Stimulated activated CD8-positive, alpha-beta memory T cell treated with anti-CD3 and anti-CD28 coated beads, Interleukin-4, amount 100 ng/mL, for 4 hours (primary cell): ENCODE measurements around the gene DEFB110.

ENCODE experiments used
- DNase-seq, 2 donors: peaks; one replicate each; pipeline ENCODE4 v3.0.0-alpha.2; 2020; ENCODE audit warnings: low read depth in 2 of 2, low spot score in 1 of 2

DEFB110 gene

GRCh38 chr6:50021894-50022293, at the start of gene DEFB110:
TSS of gene DEFB110 (minus strand) at chr6:50021994. CDS start at chr6:50021935, 59 bp downstream.
- DNase-seq, result no peak

- no peak for DNase-seq
Measured at GRCh38 chr6:50070101-50070500, 48.3 kb upstream of the DEFB110 start.

DNA sequence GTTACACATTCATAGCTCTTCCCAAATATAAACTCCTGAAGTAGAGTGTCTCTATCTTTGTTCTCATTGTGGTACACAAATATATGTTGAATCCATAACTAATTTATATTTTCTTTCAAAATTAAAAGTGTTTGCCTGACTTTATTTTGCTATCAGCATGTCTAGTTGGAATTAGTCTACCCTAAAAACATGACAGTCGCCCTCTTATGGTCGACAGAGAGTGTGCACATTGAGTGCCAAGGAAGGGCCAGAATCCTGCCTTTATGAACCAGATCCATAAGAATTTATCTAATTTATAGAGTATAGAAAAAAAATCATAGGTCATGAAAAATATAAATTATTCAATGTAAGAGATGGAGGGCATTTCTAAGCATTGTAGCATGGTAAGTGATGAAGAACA, 40.3 kb upstream of the DEFB110 start:
- no peak for DNase-seq

DNA sequence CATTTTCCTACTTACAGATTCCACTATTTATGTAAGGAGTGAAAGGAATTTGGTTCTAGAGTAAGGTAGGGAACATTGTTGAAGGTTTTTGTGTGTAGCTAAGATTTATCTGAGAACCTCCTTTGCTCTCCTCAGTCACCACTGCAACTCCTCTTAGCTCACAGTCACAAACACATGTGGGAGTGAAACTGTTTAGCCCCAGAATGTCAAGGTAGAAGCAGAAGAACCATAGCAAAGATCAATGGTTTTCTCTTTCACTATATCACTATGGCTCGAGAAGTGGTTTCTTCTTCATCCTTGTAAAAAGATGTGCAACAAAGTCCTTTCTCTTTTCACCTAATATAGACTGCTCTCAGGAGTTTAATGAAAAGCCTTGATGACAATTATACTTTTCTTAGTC, 34.4 kb upstream of the DEFB110 start:
- no peak for DNase-seq

- no peak for DNase-seq
Measured at GRCh38 chr6:50049829-50050228, 28.0 kb upstream of the DEFB110 start, which contains the start of gene DEFB112. TSS of gene DEFB112 (minus strand) at chr6:50049929. CDS start at chr6:50049869, 60 bp downstream.

- no peak for DNase-seq
Measured at GRCh38 chr6:50047026-50047425, 25.2 kb upstream of the DEFB110 start.

DNA sequence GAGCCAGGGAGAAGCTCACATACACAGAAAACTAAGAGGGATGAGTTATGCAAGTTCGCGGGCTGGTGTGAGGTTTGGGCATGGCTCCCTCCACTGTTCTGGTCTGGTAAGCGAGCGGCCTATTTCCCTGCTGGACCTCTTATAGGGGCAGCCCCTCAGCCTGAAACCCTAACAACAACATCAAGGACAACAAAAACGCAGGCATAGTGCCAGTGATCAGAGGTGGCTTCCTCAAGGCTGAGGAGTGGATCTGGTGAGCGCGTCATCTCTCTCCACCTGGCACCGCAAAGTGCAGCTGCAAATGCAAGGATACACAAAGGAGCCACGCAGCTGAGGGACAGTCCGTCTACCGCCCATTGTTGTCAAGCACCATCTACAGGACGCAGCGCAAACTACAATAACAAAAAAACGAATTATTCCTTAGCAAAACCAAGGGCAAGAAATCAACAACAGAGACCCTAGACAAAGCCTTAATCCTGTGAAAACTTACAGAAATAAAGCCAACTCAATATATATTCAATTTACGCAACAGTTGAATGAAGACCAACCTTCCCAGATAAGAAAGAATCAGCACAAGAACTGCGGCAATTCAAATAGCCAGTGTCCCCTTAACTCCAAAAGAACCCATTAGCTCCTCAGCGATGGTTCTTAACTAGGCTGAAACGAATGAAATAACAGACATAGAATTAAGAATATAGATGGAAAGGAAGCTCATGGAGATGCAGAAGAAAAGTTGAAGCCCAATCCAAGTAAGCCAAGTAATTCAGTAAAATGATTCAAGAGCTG, 9.2 kb upstream of the DEFB110 start:
- DNase-seq, result no peak

DNA sequence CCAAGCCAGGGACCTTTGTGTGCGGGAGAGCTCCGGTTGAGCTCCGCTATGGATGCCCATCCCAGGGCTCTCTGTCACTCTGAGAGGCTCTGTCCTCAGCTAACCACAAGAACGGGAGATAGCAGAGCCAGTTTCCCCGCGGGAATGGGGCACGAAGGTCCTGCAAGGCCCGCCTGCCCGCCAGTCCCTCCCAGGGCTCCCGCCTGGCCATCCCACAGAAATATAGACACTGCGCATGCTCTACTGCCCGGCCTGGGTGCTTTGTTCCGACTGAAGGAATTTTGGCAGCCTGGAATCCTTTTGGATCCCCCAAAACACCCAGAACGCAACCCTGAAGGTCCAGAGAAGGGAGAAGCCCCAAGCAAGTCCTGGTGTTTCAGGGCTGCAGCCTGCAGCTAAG, 8.6 kb upstream of the DEFB110 start:
- no peak for DNase-seq

GRCh38 chr6:50025258-50025657, 3.5 kb upstream of the DEFB110 start:
- no peak for DNase-seq

DNA sequence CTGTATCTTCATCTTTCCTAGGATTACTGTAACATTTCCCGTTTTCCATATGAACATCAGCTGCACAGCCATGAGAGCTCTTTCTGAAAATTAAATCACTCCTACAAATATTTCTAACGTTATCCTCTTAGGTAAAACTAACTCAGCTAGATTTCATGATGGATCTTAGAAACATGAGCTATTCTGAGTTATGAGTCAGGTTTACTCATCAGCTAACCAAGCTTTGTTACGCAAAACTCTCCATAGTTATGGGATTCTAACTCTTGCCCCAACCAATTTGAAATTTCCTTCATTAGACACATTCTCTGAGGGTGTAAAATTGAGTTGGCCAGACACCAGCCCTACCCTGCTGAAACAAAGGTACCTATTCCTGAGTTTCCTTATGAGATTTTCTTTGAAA, 14.0 kb downstream of the DEFB110 start:
- no peak for DNase-seq

DNA sequence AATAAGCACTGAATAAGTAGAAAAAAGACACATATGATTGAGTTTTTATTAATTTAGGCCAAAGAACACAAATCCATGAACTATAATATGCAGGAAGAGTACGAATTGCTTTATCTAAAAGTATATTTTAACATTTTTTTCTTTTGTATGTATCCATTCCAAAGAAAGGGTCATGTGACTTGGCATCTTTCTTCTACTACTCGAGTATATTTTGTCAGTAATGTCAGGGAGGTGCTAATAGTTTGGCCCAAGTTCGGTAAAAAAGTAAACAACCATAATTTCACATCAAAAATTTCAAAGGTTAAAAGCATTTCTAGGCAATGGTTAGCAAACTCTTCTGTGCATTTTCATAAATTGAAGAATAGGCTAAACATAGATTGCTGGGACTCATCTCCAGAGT, 18.7 kb downstream of the DEFB110 start:
- no peak for DNase-seq

- no peak for DNase-seq
Measured at GRCh38 chr6:49995278-49995677, 26.5 kb downstream of the DEFB110 start.

DNA sequence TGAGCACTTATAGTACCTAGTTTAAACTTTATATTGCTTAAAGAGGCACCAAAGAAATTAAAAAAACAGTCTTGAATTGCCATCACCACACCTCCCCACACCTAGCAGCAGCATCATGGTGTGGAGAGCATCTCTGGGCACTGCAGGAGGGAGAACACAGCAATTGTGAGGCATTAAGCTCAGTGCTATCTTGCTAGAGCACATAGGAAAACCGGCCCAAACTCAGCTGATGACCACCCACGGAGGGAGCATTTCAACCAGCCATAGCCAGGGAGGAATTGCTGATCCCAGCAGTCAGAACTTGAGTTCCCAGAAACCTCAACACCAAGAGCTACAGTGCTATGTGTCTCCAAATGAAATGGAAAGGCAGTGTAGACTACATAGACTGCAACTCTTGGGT, 32.9 kb downstream of the DEFB110 start:
- no peak for DNase-seq

GRCh38 chr6:49987749-49988148, 34.0 kb downstream of the DEFB110 start:
- DNase-seq, result no peak

GRCh38 chr6:49986551-49986950, 35.2 kb downstream of the DEFB110 start:
- no peak for DNase-seq

DNA sequence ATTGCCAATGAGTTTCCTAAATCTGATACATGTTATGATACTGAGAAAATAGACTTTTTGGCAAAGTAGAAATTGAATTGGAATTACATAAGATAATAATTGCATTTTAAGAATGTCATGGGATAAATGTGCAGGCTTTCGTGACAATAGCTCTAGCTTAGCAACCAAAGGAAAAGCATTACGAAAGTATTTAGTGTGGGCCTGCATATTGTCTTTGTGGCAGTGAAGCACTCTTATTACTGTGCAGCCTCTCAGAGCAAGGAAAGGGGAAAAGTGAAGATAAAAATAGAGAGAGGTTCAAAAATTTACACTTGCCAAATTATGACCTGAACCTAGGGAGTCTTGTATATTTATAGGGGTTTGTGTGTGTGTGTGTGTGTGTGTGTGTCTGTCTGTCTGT, 39.7 kb downstream of the DEFB110 start:
- DNase-seq, result no peak

DNA sequence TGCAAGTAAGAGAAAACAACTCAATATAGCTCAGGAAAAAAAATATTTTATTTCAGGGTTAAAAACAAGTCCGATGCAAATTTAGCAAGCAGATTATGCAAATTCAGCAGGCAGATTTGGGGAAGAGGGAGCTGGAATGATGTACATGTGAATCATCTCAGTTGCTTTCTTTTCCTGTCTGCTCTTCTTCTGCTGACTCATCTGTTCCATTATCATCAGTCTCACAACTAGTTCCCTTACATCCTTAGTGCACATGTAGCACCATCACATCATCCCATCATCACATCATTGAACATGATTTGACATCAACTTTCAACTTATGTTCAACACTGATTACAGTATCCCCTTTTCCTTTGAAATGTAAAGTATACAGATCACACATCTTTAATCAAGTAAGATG, 40.9 kb downstream of the DEFB110 start:
- DNase-seq, result no peak

DNA sequence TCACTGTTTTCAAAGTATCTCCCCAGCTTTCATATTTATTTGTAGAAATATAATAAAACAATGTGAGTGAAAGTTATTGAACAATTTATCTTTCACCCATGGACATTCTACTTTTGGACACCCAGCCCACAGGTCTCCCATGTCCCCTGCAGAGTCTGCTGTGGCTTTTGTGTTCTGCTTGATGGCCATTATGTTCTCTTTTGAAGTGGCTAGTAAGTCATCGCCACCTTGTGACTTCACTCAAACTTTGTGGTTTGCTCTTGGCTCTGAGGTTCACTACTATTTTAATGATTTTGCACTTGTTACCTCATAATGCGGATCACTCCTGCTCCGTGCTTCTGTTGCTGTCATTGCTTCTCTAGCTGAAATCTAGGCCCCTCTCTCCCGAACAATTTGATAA, 42.2 kb downstream of the DEFB110 start:
- DNase-seq, result no peak

GRCh38 chr6:49978332-49979226, 43.2 kb downstream of the DEFB110 start:
- no peak for DNase-seq

- DNase-seq, result no peak
Measured at GRCh38 chr6:49969605-49970004, 52.2 kb downstream of the DEFB110 start, which contains the start of gene DEFB113. TSS of gene DEFB113 (minus strand) at chr6:49969625. CDS start at chr6:49969625, 0 bp downstream.
